SK-N-MC (cell line): Measurements from ENCODE around the gene BMP6.

ENCODE experiments used
- EZH2 ChIP-seq: fragments of 200-600 bp; sonication (generic); IDR thresholded peaks from one replicate; pipeline ENCODE4 v1.6.1; 2017; ENCODE audit warnings: antibody characterized with exemption
- FOXP2 ChIP-seq: optimal IDR thresholded peaks from 2 replicates; pipeline ENCODE3; 2011; ENCODE audit warnings: mild to moderate bottlenecking, moderate library complexity; ENCODE audit not compliant: insufficient read depth; ENCODE audit errors: extremely low read length, control extremely low read depth
- POLR2AphosphoS5 ChIP-seq: IDR thresholded peaks from 2 replicates; pipeline ENCODE4 v1.6.1; 2012; ENCODE audit warnings: mild to moderate bottlenecking, low read depth, low read length, borderline replicate concordance

- TF ChIP-seq POLR2AphosphoS5 (no peak), EZH2 (no peak), FOXP2 (no peak)
Measured at GRCh38 chr6:7836371-7837026, 110.6 kb downstream of the BMP6 start.
